NCI-H2107 treated with DMSO at 0.1 percent for 48 hours (cell line): ENCODE data around the gene SETBP1.

Experiments
- DNase-seq: peaks from one replicate; lab custom pipeline; 2025; ENCODE audit not compliant: unreplicated experiment; lab: John Stamatoyannopoulos, UW

SETBP1 gene

GRCh38 chr18:45054636-45055035, 373.9 kb downstream of the SETBP1 start:
- DNase-seq, result no peak

- no peak for DNase-seq
These were observed 375.1 kb downstream of the SETBP1 start for GRCh38 chr18:45055811-45056210.

DNA sequence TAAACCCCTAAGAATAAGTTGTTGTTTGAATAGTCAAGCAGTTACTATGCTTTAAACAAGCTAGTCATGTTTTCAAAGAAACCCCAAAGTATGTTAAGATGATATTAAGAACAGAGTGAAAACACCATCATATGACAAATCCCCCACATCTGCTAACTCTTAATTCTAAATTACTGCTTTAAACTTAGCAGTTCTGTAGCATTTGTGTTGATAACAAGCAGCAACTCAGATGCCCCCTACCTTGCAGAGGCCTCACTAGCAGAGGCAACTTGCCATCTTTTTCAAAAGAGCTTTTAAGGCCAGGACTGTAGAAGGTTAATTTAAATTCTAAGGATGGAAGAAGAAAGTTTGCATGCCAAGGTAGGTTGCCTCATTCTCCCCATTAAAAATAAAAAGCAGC, 376.2 kb downstream of the SETBP1 start:
- no peak for DNase-seq

GRCh38 chr18:45057955-45058600, 377.4 kb downstream of the SETBP1 start:
- DNase-seq, result no peak

DNA sequence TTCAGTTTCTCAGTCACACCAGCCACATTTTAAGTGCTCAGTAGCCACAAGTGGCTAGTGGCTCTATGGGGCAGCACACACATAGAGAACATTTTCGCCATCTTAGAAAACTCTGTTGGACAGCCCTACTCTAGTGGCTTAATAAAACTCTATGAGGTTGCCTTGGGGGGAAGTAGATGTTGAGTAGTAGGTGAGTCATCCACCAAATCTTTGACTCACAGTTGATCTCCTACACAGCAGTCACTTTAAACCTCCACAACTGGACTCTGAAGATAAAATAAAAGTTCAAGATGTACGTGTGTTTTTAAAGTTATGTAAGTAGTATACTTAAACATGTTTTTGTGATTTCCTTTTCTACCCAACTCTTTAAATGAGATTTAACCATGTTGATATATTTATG, 379.0 kb downstream of the SETBP1 start:
- DNase-seq, result no peak

GRCh38 chr18:45060102-45060501, 379.4 kb downstream of the SETBP1 start:
- DNase-seq, result no peak

DNA sequence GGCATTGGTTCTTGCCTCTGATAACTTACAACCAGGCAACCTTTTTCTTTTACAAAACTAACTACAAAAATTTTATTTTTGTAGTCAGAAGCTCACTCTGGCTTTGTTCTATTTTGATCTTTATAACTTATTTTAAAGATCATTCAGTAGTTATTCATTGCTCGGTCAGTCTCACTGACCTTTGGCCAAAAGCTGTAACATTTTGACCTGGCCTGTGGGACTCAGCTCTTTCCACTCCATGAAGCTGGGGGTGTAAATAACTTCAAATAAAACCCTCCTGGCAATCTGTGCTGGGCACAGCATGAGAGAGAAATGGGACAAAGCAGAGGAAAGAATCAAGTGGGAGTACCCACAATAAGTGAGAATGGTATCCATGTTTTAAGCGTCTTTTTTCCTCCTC, 380.7 kb downstream of the SETBP1 start:
- no peak for DNase-seq

- DNase-seq, result no peak
These were observed 382.8 kb downstream of the SETBP1 start for GRCh38 chr18:45063246-45064038.

- no peak for DNase-seq
These were observed 385.5 kb downstream of the SETBP1 start for GRCh38 chr18:45066210-45066609.

GRCh38 chr18:45066886-45067285, 386.2 kb downstream of the SETBP1 start:
- no peak for DNase-seq

GRCh38 chr18:45068400-45069094, 387.9 kb downstream of the SETBP1 start:
- no peak for DNase-seq

- DNase-seq, result no peak
These were observed 388.9 kb downstream of the SETBP1 start for GRCh38 chr18:45069546-45069945.

DNA sequence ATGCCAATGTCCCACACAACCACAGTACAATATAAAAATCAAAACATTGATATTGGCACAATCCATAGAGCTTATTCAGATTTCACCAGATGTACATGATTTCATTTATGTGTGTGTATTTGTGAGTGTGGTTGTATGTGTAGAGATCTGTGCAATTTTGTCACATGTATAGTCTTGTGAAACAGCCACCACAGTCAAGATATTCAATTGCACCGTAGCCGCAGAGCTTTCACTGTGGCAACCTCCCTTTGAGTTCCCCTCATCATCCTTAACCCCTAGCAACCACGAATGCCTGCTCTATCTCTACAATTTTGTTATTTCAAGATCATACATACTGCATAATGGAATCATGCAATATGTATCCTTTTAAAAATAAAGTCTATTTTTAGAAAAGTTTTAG, 391.3 kb downstream of the SETBP1 start:
- DNase-seq, result no peak

DNA sequence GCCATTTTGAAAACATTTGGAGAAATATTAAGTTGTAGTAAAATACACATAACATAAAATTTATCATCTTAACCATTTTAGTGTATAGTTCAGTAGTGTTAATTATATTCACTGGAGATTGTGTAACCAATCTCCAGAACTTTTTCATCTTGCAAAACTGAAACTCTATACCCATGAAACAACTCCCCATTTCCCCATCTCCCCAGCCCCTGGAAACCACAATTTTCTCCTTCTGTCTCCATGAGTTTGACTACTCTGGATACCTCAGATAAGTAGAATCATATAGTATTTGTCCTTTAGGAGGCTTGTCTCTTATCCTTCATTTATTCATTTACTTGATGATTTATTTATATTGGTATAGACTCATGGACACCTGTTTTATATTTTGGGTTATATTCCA, 392.9 kb downstream of the SETBP1 start:
- no peak for DNase-seq

- DNase-seq, result no peak
These were observed 401.0 kb downstream of the SETBP1 start for GRCh38 chr18:45081566-45082181.

GRCh38 chr18:45083226-45083855, 402.7 kb downstream of the SETBP1 start:
- DNase-seq, result no peak

- DNase-seq, result no peak
These were observed 403.5 kb downstream of the SETBP1 start for GRCh38 chr18:45084206-45084605.

GRCh38 chr18:45085916-45086624, 405.4 kb downstream of the SETBP1 start:
- DNase-seq, result no peak

- DNase-seq, result no peak
These were observed 406.1 kb downstream of the SETBP1 start for GRCh38 chr18:45086777-45087176.

- DNase-seq, result no peak
These were observed 409.9 kb downstream of the SETBP1 start for GRCh38 chr18:45090526-45091140.
